Measurements from ENCODE around the gene SESN1.
A peak's percentile ranks its signal among the peaks of the same experiment; 100 is the strongest.

The SESN1 gene

DNA sequence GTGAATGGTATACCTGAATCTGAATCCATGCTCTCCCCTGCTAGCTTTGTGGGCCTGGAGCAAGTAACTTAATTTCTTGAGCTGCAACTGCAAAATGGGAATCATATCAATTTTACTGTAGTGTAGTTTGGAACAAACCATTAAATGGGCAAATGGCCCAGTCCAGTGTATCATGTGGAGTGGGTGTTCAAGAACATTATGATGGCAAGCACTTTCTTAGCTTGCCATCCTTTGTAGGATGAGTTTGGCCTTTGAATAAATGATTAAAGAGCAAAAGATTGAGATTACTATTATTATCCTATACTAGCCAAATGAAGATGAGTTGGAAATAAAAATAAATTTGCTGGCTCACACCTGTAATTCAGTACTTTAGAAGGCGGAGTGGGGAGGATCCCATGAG is 120.4 kb downstream of the SESN1 start:
- Histone ChIP-seq H3K36me3 (ENCODE audit: low read depth) (no peaks in the 10 kb centered on the region), H3K27me3 (ENCODE audit: insufficient read depth, poor library complexity, severe bottlenecking) (no peaks in the 10 kb centered on the region), H3K27ac (ENCODE audit: poor library complexity, severe bottlenecking) (no peak overlapping the region), H3K4me1 (ENCODE audit: insufficient read depth, poor library complexity, severe bottlenecking) (no peaks in the 10 kb centered on the region), H3K9me3 (ENCODE audit: severe bottlenecking) (no peaks in the 10 kb centered on the region), H3K4me3 (ENCODE audit: severe bottlenecking) (no peak overlapping the region)
- TF ChIP-seq, protein P1, sequence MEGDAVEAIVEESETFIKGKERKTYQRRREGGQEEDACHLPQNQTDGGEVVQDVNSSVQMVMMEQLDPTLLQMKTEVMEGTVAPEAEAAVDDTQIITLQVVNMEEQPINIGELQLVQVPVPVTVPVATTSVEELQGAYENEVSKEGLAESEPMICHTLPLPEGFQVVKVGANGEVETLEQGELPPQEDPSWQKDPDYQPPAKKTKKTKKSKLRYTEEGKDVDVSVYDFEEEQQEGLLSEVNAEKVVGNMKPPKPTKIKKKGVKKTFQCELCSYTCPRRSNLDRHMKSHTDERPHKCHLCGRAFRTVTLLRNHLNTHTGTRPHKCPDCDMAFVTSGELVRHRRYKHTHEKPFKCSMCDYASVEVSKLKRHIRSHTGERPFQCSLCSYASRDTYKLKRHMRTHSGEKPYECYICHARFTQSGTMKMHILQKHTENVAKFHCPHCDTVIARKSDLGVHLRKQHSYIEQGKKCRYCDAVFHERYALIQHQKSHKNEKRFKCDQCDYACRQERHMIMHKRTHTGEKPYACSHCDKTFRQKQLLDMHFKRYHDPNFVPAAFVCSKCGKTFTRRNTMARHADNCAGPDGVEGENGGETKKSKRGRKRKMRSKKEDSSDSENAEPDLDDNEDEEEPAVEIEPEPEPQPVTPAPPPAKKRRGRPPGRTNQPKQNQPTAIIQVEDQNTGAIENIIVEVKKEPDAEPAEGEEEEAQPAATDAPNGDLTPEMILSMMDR (IDR thresholded peaks at IDR 0.05; ENCODE audit: poor library complexity, severe bottlenecking): no peak
- ATAC-seq (ENCODE audit: low read depth) (no peak), DNase-seq (ENCODE audit: low spot score) (no peak)

- H3K27me3 ChIP-seq (ENCODE audit: insufficient read depth, poor library complexity, severe bottlenecking): no peaks in the 10 kb centered on the region
- H3K9me3 ChIP-seq (ENCODE audit: severe bottlenecking): no peaks in the 10 kb centered on the region
- H3K27ac ChIP-seq (ENCODE audit: poor library complexity, severe bottlenecking): no peak overlapping the region
- DNase-seq (ENCODE audit: low spot score): no peak
- no peak overlapping the region for H3K4me3 ChIP-seq (ENCODE audit: severe bottlenecking)
- TF ChIP-seq, protein P1 (IDR thresholded peaks at IDR 0.05; ENCODE audit: poor library complexity, severe bottlenecking): no peak
- no peaks in the 10 kb centered on the region for H3K36me3 ChIP-seq (ENCODE audit: low read depth)
- no peaks in the 10 kb centered on the region for H3K4me1 ChIP-seq (ENCODE audit: insufficient read depth, poor library complexity, severe bottlenecking)
- ATAC-seq (ENCODE audit: low read depth): no peak
Observed at GRCh38 chr6:108969776-108970175, 124.9 kb downstream of the SESN1 start.

DNA sequence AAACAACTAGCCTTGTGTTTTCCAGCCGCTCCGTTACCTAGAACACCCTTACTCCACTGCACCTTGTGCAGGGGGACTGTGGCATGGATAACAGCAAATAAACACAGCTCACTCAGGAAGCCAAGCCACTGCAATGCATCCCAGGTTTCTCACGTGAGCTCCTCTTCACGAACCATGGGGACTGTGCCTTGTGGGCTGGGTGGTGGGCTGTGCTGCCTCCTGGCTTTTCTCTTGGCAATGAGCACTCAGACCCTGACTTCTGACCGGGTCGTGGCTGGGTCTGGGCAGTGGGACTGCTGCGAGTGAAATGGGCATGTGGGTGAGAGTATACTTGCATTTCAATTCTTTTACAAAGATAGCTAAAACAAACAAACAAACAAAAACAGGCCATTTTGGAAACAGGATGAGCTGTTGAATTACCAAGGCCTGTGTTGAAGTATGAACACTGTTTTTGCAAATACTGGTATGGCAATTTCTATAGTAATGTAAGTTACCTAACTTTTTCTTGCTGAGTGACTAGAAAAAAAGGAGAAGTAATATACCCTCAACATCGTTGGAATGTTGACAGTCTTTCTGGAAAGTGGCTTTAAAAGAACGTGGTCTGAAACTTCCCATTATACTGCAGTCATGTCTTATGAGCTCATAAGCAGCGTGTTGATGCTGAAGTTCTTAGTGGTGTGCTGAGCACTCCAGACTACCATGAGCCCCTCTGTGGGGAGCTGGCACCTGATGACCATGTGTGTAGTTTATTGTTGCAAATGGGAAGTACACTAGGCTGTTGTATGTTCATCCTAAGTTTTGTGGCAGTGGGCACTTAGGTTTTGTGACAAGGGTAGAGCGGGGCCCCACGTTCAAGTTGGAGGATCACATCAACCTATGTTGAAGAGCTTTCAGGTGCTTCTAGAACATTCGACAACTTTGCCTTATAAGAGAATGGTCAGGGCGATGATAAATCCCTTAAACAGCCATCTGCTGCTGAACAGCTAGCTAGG is 126.0 kb downstream of the SESN1 start:
- ATAC-seq (ENCODE audit: low read depth) (no peak), DNase-seq (ENCODE audit: low spot score) (no peak)
- Histone ChIP-seq H3K27ac (ENCODE audit: poor library complexity, severe bottlenecking) (no peak overlapping the region), H3K4me1 (ENCODE audit: insufficient read depth, poor library complexity, severe bottlenecking) (no peaks in the 10 kb centered on the region), H3K36me3 (ENCODE audit: low read depth) (no peaks in the 10 kb centered on the region), H3K9me3 (ENCODE audit: severe bottlenecking) (no peaks in the 10 kb centered on the region), H3K27me3 (ENCODE audit: insufficient read depth, poor library complexity, severe bottlenecking) (no peaks in the 10 kb centered on the region), H3K4me3 (ENCODE audit: severe bottlenecking) (no peak overlapping the region)
- TF ChIP-seq, protein P1 (IDR thresholded peaks at IDR 0.05; ENCODE audit: poor library complexity, severe bottlenecking): no peak

- H3K36me3 ChIP-seq (ENCODE audit: low read depth): no peaks in the 10 kb centered on the region
- TF ChIP-seq, protein P1 (IDR thresholded peaks at IDR 0.05; ENCODE audit: poor library complexity, severe bottlenecking): no peak
- ATAC-seq (ENCODE audit: low read depth): peak; percentile 35
- H3K27me3 ChIP-seq (ENCODE audit: insufficient read depth, poor library complexity, severe bottlenecking): no peaks in the 10 kb centered on the region
- no peaks in the 10 kb centered on the region for H3K4me1 ChIP-seq (ENCODE audit: insufficient read depth, poor library complexity, severe bottlenecking)
- no peak for DNase-seq (ENCODE audit: low spot score)
- H3K27ac ChIP-seq (ENCODE audit: poor library complexity, severe bottlenecking): no peak overlapping the region
- no peak overlapping the region for H3K4me3 ChIP-seq (ENCODE audit: severe bottlenecking)
- no peaks in the 10 kb centered on the region for H3K9me3 ChIP-seq (ENCODE audit: severe bottlenecking)
Observed at GRCh38 chr6:108966855-108967755, 127.5 kb downstream of the SESN1 start.

Measured in RWPE2 (cell line).